Fibroblast of lung (primary cell): Measurements from ENCODE around the gene HNRNPLL. TPM values are rescaled to one million over a fixed set of nuclear protein-coding genes. Genes with fewer than 3 reads are reported as not detected.

Experiments used
- DNase-seq, 2 donors: peaks; one replicate each; pipeline versions ENCODE4 v3.0.0 to v3.0.0-alpha.2; 2010; ENCODE audit warnings: low read depth in 2 of 2
- H2AFZ ChIP-seq: 2 replicates; pipeline ENCODE4 v1.5.1; 2012; ENCODE audit warnings: low read length, control low read depth, inconsistent platforms
- H3K27ac ChIP-seq: 2 replicates; pipeline ENCODE4 v1.5.1; 2011; ENCODE audit warnings: low read length, control low read depth; ENCODE audit not compliant: insufficient read depth
- H3K27me3 ChIP-seq: 2 replicates; pipeline ENCODE4 v1.5.1; 2011; ENCODE audit warnings: mild to moderate bottlenecking, low read length; ENCODE audit not compliant: control insufficient read depth, insufficient read depth
- H3K36me3 ChIP-seq: 2 replicates; pipeline ENCODE4 v1.5.1; 2011; ENCODE audit warnings: low read length; ENCODE audit not compliant: control insufficient read depth, insufficient read depth
- H3K4me1 ChIP-seq: 2 replicates; pipeline ENCODE4 v1.5.1; 2011; ENCODE audit warnings: low read length; ENCODE audit not compliant: control insufficient read depth, insufficient read depth; ENCODE audit errors: extremely low read depth
- H3K4me2 ChIP-seq: 2 replicates; pipeline ENCODE4 v1.5.1; 2011; ENCODE audit warnings: low read length, control low read depth; ENCODE audit not compliant: insufficient read depth; ENCODE audit errors: extremely low read depth
- H3K4me3 ChIP-seq, 4 experiments: fragments of 200-600 bp in 1 of 4; sonication (generic) in 1 of 4; replicated peaks in 1 of 4; 2 replicates each; pipeline ENCODE4 v1.5.1; 2011 to 2016; ENCODE audit warnings: low read length in 4 of 4, low read depth in 3 of 4, mild to moderate bottlenecking in 3 of 4, control low read depth in 2 of 4, inconsistent platforms in 1 of 4, mixed read lengths in 1 of 4; ENCODE audit not compliant: insufficient read depth in 1 of 4; ENCODE audit errors: control extremely low read depth in 1 of 4
- H3K79me2 ChIP-seq: 2 replicates; pipeline ENCODE4 v1.5.1; 2012; ENCODE audit warnings: mild to moderate bottlenecking, low read length, inconsistent platforms; ENCODE audit not compliant: control insufficient read depth, insufficient read depth
- H3K9ac ChIP-seq: 2 replicates; pipeline ENCODE4 v1.5.1; 2011; ENCODE audit warnings: mild to moderate bottlenecking, low read length, control low read depth; ENCODE audit not compliant: insufficient read depth
- H3K9me3 ChIP-seq: 2 replicates; pipeline ENCODE4 v1.5.1; 2012; ENCODE audit warnings: low read depth, low read length; ENCODE audit not compliant: control insufficient read depth, insufficient read depth
- H4K20me1 ChIP-seq: 2 replicates; pipeline ENCODE4 v1.5.1; 2011; ENCODE audit warnings: low read length; ENCODE audit not compliant: control insufficient read depth, insufficient read depth; ENCODE audit errors: extremely low read depth
- CTCF ChIP-seq, 2 donors: IDR thresholded peaks in 1 of 2; conservative IDR thresholded peaks in 1 of 2; 1 replicate in 1 of 2; 2 replicates in 1 of 2; pipeline ENCODE4 v1.5.1; 2011 to 2012; ENCODE audit warnings: low read length in 2 of 2, control low read depth in 1 of 2, inconsistent platforms in 1 of 2, low read depth in 1 of 2, mild to moderate bottlenecking in 1 of 2
- EZH2 ChIP-seq: IDR thresholded peaks from 2 replicates; pipeline ENCODE4 v1.5.1; 2012; ENCODE audit warnings: low read length, control low read depth, mild to moderate bottlenecking; ENCODE audit errors: missing control alignments
- polyA plus RNA-seq, 2 donors: library from polyadenylated mRNA; depleted of rRNA in 1 of 2; stranded (reverse) in 1 of 2; unstranded in 1 of 2; fragments of >200 nt; gene quantifications; 2 replicates each; pipeline ENCODE4 v1.2.1, GENCODE V29; 2011 to 2012; ENCODE audit warnings: missing spikeins in 1 of 2
- total RNA-seq: library from RNA; depleted of rRNA; stranded (reverse); fragments of >200 nt; gene quantifications from 2 replicates; pipeline ENCODE4 v1.2.1, GENCODE V29; 2014

HNRNPLL gene
- total and polyA plus RNA-seq, 2 donors (not counting 1 experiment from before 2014, with no cell fraction given), result 36.4 to 51.4 TPM

DNA sequence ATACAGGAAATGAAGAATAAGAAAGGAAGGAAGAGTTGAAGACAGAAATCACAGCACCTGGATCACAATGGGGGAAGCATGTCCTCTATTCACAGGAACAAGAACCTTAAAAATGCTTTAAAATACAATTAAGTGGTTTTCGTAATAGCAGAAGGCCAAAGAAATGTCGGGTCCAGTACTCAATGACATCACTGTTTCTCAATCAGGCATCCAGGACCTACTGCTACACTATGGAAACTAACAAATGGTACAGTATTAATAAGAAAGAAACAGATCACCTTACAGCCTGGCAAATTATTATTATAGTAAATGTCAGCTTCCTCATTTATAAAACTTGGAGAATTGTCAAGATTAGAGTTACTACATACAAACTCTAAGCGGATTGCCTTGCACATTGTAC lies 15.8 kb downstream of the HNRNPLL start:
- Histone ChIP-seq H2AFZ (no peak overlapping the region), H3K4me1 (peaks cover 14% of the 10 kb centered on the region), H3K79me2 (peaks cover 76% of the 10 kb centered on the region), H3K9me3 (no peaks in the 10 kb centered on the region), H3K4me2 (no peak overlapping the region), H3K36me3 (peaks cover 1% of the 10 kb centered on the region), H3K27me3 (no peaks in the 10 kb centered on the region), H3K27ac (no peak overlapping the region), H3K9ac (no peak overlapping the region), H3K4me3 (no peak overlapping the region), H4K20me1 (no peaks in the 10 kb centered on the region)
- peak in 1 of 2 donors; percentile 61 for DNase-seq
- no peak for TF ChIP-seq EZH2
- TF ChIP-seq CTCF (conservative IDR thresholded peaks at IDR 0.05 in 1 of 2, IDR thresholded peaks at IDR 0.05 in 1 of 2; ENCODE audit: low read depth in 1 of 2, low read length in 2 of 2), result no peak

DNA sequence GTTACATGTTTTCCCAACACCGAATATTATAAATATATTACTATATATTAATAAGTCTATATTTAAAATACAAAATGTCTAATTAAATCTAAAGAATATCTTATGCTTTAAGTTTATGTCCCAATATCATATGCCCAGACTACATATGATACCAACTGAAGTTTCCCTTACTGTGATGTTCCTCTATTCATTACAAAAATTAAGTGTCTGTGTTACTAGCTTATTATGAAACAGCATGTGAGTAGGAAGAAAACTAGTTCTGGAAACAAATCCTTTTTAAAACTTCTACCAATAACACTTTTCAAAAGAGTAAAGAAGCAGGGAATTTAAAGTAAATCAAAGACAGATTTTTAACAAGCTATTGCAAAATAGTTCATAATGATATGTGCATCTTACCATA lies 17.8 kb downstream of the HNRNPLL start:
- Histone ChIP-seq H3K4me3 (no peak overlapping the region), H3K27ac (no peak overlapping the region), H3K36me3 (peaks cover 10% of the 10 kb centered on the region), H4K20me1 (no peaks in the 10 kb centered on the region), H3K27me3 (no peaks in the 10 kb centered on the region), H3K9me3 (no peaks in the 10 kb centered on the region), H3K4me2 (no peak overlapping the region), H3K79me2 (peaks cover 60% of the 10 kb centered on the region), H3K4me1 (peaks cover 5% of the 10 kb centered on the region), H3K9ac (no peak overlapping the region), H2AFZ (no peak overlapping the region)
- TF ChIP-seq EZH2, result no peak
- no peak for TF ChIP-seq CTCF (conservative IDR thresholded peaks at IDR 0.05 in 1 of 2, IDR thresholded peaks at IDR 0.05 in 1 of 2; ENCODE audit: low read depth in 1 of 2, low read length in 2 of 2)
- DNase-seq, result no peak

DNA sequence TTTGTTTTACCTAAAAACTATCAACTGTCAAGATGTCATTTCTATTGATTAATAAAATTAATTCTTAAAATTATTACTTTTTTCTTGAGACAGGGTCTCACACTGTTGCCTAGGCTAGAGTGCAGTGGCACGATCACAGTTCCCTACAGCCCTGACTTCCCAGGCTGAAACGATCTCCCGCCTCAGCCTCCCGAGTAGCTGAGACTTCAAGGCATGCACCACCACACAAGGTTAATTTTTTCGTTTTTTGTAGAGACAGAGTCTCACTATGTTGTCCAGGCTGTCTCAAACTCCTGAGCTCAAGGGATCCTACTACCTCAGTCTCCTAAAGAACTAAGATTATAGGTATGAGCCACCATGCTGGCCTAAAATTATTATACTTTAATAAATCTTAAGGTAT lies 18.7 kb downstream of the HNRNPLL start:
- no peak overlapping the region for H3K4me3 ChIP-seq
- peaks cover 5% of the 10 kb centered on the region for H3K4me1 ChIP-seq
- H3K9ac ChIP-seq, result no peak overlapping the region
- H4K20me1 ChIP-seq, result no peaks in the 10 kb centered on the region
- H3K4me2 ChIP-seq, result no peak overlapping the region
- peaks cover 10% of the 10 kb centered on the region for H3K36me3 ChIP-seq
- no peaks in the 10 kb centered on the region for H3K9me3 ChIP-seq
- no peaks in the 10 kb centered on the region for H3K27me3 ChIP-seq
- no peak overlapping the region for H2AFZ ChIP-seq
- H3K79me2 ChIP-seq, result peaks cover 51% of the 10 kb centered on the region
- H3K27ac ChIP-seq, result no peak overlapping the region
- DNase-seq, result no peak
- TF ChIP-seq CTCF (conservative IDR thresholded peaks at IDR 0.05 in 1 of 2, IDR thresholded peaks at IDR 0.05 in 1 of 2; ENCODE audit: low read depth in 1 of 2, low read length in 2 of 2) (no peak), EZH2 (no peak)
